ENCODE measurements around the gene TFAP2D. TPM values are rescaled to one million over a fixed set of nuclear protein-coding genes. Genes with fewer than 3 reads are reported as not detected.

Gene TFAP2D
- total and polyA plus RNA-seq, 2 experiments from 2014 or later: 0.23 TPM; not detected in 1

DNA sequence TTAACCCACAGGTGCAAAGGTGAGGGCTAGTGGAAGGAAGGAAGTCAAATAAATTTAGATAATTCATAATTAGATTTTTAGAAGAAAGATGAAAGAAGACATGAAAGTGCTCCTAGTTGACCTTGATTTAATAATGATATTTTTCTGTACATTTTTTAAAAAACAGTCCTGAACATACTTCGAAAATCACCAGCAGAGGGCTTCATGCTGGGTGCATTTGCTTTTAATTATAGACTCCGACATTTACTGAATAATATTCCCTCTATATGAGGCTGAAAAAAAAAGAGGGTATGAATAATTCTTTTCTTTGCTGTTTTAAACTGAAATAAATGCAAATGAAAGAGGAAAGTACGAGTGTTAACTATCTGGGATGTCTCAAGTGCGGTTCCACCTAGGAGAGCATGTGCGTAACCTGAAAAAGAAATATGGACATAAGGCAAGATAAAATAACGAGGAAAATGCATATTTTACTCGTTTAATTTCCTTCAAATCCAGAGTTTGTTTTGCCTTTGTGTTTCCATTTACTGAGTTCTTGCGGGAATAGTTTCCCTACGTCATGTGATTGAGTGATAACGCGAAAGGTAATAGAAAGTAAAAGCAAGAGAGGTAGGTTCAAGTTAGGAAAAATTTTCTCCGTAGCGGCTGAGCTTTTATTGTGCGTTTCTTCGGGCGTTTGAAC, 102.2 kb downstream of the TFAP2D start:
- Histone ChIP-seq H3K9me3 (ENCODE audit: low read depth) (no peaks in the 10 kb centered on the region), H3K27me3 (peaks cover 60% of the 10 kb centered on the region), H3K36me3 (replicated peaks; ENCODE audit: insufficient read depth, low read depth) (no peaks in the 10 kb centered on the region), H3K4me2 (peak overlapping the region; percentile 79), H3K27ac (no peak overlapping the region), H4K20me1 (ENCODE audit: insufficient read depth, poor library complexity, severe bottlenecking) (no peaks in the 10 kb centered on the region), H3K4me3 (peak overlapping the region; percentile 48), H3K79me2 (no peaks in the 10 kb centered on the region), H3K4me1 (ENCODE audit: insufficient read depth) (no peaks in the 10 kb centered on the region), H2AFZ (peak overlapping the region; percentile 52), H3K9me2 (replicated peaks; ENCODE audit: insufficient read depth) (no peaks in the 10 kb centered on the region)
- peak; percentile 19 for DNase-seq (ENCODE audit: low spot score)
- 13% methylated on average over 16 of the region's 16 CpGs for WGBS (ENCODE audit: low lambda C conversion rate, missing lambda C conversion rate)
- TF ChIP-seq EZH2 (IDR thresholded peaks at IDR 0.05; ENCODE audit: borderline replicate concordance): no peak
- TF ChIP-seq, protein P1, sequence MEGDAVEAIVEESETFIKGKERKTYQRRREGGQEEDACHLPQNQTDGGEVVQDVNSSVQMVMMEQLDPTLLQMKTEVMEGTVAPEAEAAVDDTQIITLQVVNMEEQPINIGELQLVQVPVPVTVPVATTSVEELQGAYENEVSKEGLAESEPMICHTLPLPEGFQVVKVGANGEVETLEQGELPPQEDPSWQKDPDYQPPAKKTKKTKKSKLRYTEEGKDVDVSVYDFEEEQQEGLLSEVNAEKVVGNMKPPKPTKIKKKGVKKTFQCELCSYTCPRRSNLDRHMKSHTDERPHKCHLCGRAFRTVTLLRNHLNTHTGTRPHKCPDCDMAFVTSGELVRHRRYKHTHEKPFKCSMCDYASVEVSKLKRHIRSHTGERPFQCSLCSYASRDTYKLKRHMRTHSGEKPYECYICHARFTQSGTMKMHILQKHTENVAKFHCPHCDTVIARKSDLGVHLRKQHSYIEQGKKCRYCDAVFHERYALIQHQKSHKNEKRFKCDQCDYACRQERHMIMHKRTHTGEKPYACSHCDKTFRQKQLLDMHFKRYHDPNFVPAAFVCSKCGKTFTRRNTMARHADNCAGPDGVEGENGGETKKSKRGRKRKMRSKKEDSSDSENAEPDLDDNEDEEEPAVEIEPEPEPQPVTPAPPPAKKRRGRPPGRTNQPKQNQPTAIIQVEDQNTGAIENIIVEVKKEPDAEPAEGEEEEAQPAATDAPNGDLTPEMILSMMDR (IDR thresholded peaks at IDR 0.05; ENCODE audit: poor library complexity): peak; percentile 67

DNA sequence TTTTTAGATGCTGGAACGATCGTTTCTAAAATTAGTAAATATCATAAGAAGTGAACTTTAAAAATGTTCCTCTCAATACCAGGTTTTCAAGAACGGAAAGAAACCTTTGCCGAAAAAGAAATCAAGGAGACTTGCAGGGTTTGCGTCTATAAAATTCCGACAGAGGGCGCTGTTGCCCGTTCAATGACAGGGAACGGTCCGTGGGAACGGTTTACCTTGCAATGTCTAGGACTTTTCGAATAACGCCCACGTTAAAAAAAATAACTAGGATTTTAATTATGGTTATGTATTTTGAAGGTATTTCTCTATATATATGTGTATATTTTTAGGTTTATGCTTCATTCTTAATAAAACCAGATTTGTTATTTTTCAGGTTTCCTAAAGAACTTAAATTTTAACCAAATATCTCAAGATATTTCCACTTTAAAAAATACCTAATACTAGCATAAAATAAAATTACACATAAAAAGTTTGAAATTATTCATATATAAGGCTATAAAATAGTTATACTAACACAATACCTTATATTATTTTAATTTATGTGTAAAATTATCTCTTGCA, 102.9 kb downstream of the TFAP2D start:
- peak overlapping the region; percentile 48 for H3K4me3 ChIP-seq
- no peaks in the 10 kb centered on the region for H3K79me2 ChIP-seq
- H3K9me2 ChIP-seq (replicated peaks; ENCODE audit: insufficient read depth): no peaks in the 10 kb centered on the region
- H3K36me3 ChIP-seq (replicated peaks; ENCODE audit: insufficient read depth, low read depth): no peaks in the 10 kb centered on the region
- under 1% methylated on average over 14 of the region's 14 CpGs for WGBS (ENCODE audit: low lambda C conversion rate, missing lambda C conversion rate)
- H4K20me1 ChIP-seq (ENCODE audit: insufficient read depth, poor library complexity, severe bottlenecking): no peaks in the 10 kb centered on the region
- peak overlapping the region; percentile 79 for H3K4me2 ChIP-seq
- TF ChIP-seq EZH2 (IDR thresholded peaks at IDR 0.05; ENCODE audit: borderline replicate concordance) (no peak), EZH2phosphoT487 (IDR thresholded peaks at IDR 0.05; ENCODE audit: low read depth, severe bottlenecking, unreplicated experiment) (no peak)
- TF ChIP-seq, protein P1 (IDR thresholded peaks at IDR 0.05; ENCODE audit: poor library complexity): peak; percentile 94
- no peaks in the 10 kb centered on the region for H3K4me1 ChIP-seq (ENCODE audit: insufficient read depth)
- no peak overlapping the region for H3K27ac ChIP-seq
- H3K27me3 ChIP-seq: peaks cover 66% of the 10 kb centered on the region
- H2AFZ ChIP-seq: peak overlapping the region; percentile 52
- no peaks in the 10 kb centered on the region for H3K9me3 ChIP-seq (ENCODE audit: low read depth)
- DNase-seq (ENCODE audit: low spot score): peak; percentile 88

DNA sequence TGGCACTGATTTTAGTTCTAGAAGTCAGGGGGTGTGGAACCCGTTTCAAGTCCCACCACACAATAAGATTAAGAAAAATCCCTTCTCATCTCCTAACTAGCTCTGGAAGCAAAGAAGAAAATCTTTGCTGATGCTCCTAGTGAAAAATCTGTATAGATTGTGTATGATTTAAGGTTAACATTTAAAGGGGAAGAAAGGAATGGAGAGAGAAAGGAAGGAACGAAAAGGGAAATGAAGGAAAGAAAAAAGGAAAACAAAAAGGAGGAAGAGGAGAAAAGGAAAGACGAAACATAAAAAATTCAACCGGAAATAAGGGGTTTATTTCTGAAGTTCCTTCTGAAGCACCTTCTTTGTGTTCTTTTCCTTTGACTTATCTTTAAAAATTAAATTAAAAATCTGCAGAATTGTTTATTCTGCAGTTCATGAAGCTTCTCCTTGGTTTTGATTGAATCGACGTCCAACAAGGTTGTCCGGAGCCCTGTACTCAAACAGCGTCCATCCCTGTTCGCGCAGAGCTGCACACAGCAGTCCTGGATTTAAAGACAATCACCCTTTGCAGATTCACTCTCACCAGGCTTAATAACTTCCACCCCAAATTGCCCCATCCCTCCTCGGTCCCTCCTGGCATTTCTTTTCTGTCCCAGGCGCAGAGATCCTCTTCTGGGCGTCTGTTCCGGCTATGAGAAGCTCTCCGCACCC, 103.8 kb downstream of the TFAP2D start:
- Histone ChIP-seq H3K4me3 (no peak overlapping the region), H3K27me3 (peaks cover 74% of the 10 kb centered on the region), H3K27ac (no peak overlapping the region), H3K79me2 (no peaks in the 10 kb centered on the region), H4K20me1 (ENCODE audit: insufficient read depth, poor library complexity, severe bottlenecking) (no peaks in the 10 kb centered on the region), H3K9me2 (replicated peaks; ENCODE audit: insufficient read depth) (no peaks in the 10 kb centered on the region), H2AFZ (no peak overlapping the region), H3K4me1 (ENCODE audit: insufficient read depth) (no peaks in the 10 kb centered on the region), H3K36me3 (replicated peaks; ENCODE audit: insufficient read depth, low read depth) (no peaks in the 10 kb centered on the region), H3K9me3 (ENCODE audit: low read depth) (no peaks in the 10 kb centered on the region), H3K4me2 (no peak overlapping the region)
- 16% methylated on average over 15 of the region's 15 CpGs for WGBS (ENCODE audit: low lambda C conversion rate, missing lambda C conversion rate)
- TF ChIP-seq EZH2phosphoT487 (IDR thresholded peaks at IDR 0.05; ENCODE audit: low read depth, severe bottlenecking, unreplicated experiment): no peak
- TF ChIP-seq EZH2 (IDR thresholded peaks at IDR 0.05; ENCODE audit: borderline replicate concordance): peak; percentile 72
- no peak for DNase-seq (ENCODE audit: low spot score)

DNA sequence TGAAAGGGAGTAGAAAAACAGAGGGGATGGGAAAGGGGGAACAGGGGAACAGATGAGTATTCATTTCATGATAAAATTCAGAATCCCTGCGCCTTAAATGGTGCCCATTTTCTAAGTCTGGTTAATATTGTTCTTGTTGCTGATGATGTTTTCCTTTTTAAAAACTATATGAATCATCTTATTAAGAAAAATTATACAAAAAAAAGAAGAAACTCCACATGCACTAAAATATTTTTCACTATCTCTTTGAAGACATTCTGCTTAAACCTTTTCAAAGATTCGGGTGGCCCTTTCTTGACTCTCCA, 104.3 kb downstream of the TFAP2D start:
- no peak overlapping the region for H2AFZ ChIP-seq
- no peak overlapping the region for H3K4me2 ChIP-seq
- no peak overlapping the region for H3K4me3 ChIP-seq
- H3K4me1 ChIP-seq (ENCODE audit: insufficient read depth): no peaks in the 10 kb centered on the region
- no peak overlapping the region for H3K27ac ChIP-seq
- no peaks in the 10 kb centered on the region for H3K9me2 ChIP-seq (replicated peaks; ENCODE audit: insufficient read depth)
- no peaks in the 10 kb centered on the region for H3K36me3 ChIP-seq (replicated peaks; ENCODE audit: insufficient read depth, low read depth)
- H3K9me3 ChIP-seq (ENCODE audit: low read depth): no peaks in the 10 kb centered on the region
- 35% methylated on average over 2 of the region's 2 CpGs for WGBS (ENCODE audit: low lambda C conversion rate, missing lambda C conversion rate)
- DNase-seq (ENCODE audit: low spot score): no peak
- no peaks in the 10 kb centered on the region for H4K20me1 ChIP-seq (ENCODE audit: insufficient read depth, poor library complexity, severe bottlenecking)
- TF ChIP-seq, protein P1 (IDR thresholded peaks at IDR 0.05; ENCODE audit: poor library complexity): no peak
- TF ChIP-seq EZH2phosphoT487 (IDR thresholded peaks at IDR 0.05; ENCODE audit: low read depth, severe bottlenecking, unreplicated experiment) (no peak), EZH2 (IDR thresholded peaks at IDR 0.05; ENCODE audit: borderline replicate concordance) (peak; percentile 61)
- H3K79me2 ChIP-seq: no peaks in the 10 kb centered on the region
- H3K27me3 ChIP-seq: peaks cover 79% of the 10 kb centered on the region

All from hepatocyte (in vitro differentiated cells).